A549 (cell line): Measurements from ENCODE around the gene TIMM44. TPM values are rescaled to one million over a fixed set of nuclear protein-coding genes. Genes with fewer than 3 reads are reported as not detected.

ENCODE experiments used
- ATAC-seq, 2 experiments: fragments of 200-7000 bp in 1 of 2; fragments of >200 bp in 1 of 2; cut with Nextera tagmentation in 1 of 2; cut with Tn5 transposase in 1 of 2; 3 replicates each; pipeline versions ENCODE4 v1.8.0 to v1.9.1; 2018 to 2020; ENCODE audit warnings: mild to moderate bottlenecking in 1 of 2, moderate library complexity in 1 of 2
- CTCF ChIA-PET: fragments of 300-600 bp; sonication (Branson Sonifier 250); formaldehyde crosslinking; extraction: SDS; loops from one replicate; lab custom pipeline; 2021; ENCODE audit warnings: antibody characterized with exemption, inconsistent platforms; lab: Yijun Ruan, JAX
- POLR2A ChIA-PET: fragments of 350-600 bp; formaldehyde crosslinking; extraction: SDS; loops from one replicate; lab custom pipeline; 2021; ENCODE audit warnings: antibody characterized with exemption, inconsistent platforms; lab: Yijun Ruan, JAX
- DNase-seq, 2 experiments: peaks; one replicate each; pipeline versions ENCODE4 v3.0.0 to v3.0.0-alpha.2; 2011 to 2016; ENCODE audit warnings: low read depth in 1 of 2, low spot score in 1 of 2
- FAIRE-seq: peaks from 2 replicates; lab custom pipeline; 2011; peaks lifted over from hg19 to GRCh38; lab: Jason Lieb, UNC
- H3K27ac ChIP-seq, 2 experiments: fragments of >200 bp; sonication (Bioruptor Twin); formaldehyde crosslinking; 3 replicates each; pipeline ENCODE4 v1.5.1; 2016 to 2017
- H3K4me1 ChIP-seq: fragments of >200 bp; sonication (Bioruptor Twin); formaldehyde crosslinking; 3 replicates; pipeline ENCODE4 v1.6.1; 2016
- H3K4me2 ChIP-seq: fragments of >200 bp; sonication (Bioruptor Twin); formaldehyde crosslinking; 3 replicates; pipeline ENCODE4 v1.6.1; 2016
- H3K4me3 ChIP-seq: fragments of >200 bp; sonication (Bioruptor Twin); formaldehyde crosslinking; 3 replicates; pipeline ENCODE4 v1.5.1; 2016
- H3K9me3 ChIP-seq: fragments of >200 bp; sonication (Bioruptor Twin); formaldehyde crosslinking; 3 replicates; pipeline ENCODE4 v1.6.1; 2016
- ATOH8 ChIP-seq: fragments of 250-450 bp; sonication (Bioruptor Pico); IDR thresholded peaks from 2 replicates; pipeline ENCODE4 v1.5.0; 2020; ENCODE audit warnings: low read depth, mild to moderate bottlenecking, moderate library complexity
- CBX2 ChIP-seq: fragments of 200-600 bp; sonication (generic); IDR thresholded peaks from 2 replicates; pipeline ENCODE4 v1.6.1; 2016; ENCODE audit warnings: low read depth, mild to moderate bottlenecking, borderline replicate concordance
- CHD4 ChIP-seq: fragments of 200-600 bp; sonication (generic); IDR thresholded peaks from 2 replicates; pipeline ENCODE4 v1.6.1; 2016; ENCODE audit warnings: antibody characterized with exemption, mild to moderate bottlenecking, borderline replicate concordance
- EHF ChIP-seq: fragments of 250-450 bp; sonication (Bioruptor Pico); IDR thresholded peaks from 2 replicates; pipeline ENCODE4 v1.5.0; 2020; ENCODE audit warnings: mild to moderate bottlenecking
- EHMT2 ChIP-seq: fragments of 200-600 bp; sonication (generic); IDR thresholded peaks from 2 replicates; pipeline ENCODE4 v1.6.1; 2016; ENCODE audit warnings: antibody characterized with exemption, low read depth, mild to moderate bottlenecking, moderate library complexity
- ELK1 ChIP-seq: fragments of 150-350 bp; IDR thresholded peaks from 2 replicates; pipeline ENCODE4 v1.6.1; 2014; ENCODE audit warnings: low read depth, mild to moderate bottlenecking, low read length
- EP300 ChIP-seq, 2 experiments: fragments of >200 bp; sonication (Bioruptor Twin); formaldehyde crosslinking; IDR thresholded peaks; 2 replicates in 1 of 2; 3 replicates in 1 of 2; pipeline ENCODE4 v1.6.1; 2016 to 2017
- FOXS1 ChIP-seq: fragments of 250-450 bp; sonication (Bioruptor Pico); IDR thresholded peaks from 2 replicates; pipeline ENCODE4 v1.5.0; 2020; ENCODE audit warnings: mild to moderate bottlenecking, moderate library complexity
- GATA3 ChIP-seq: IDR thresholded peaks from 2 replicates; pipeline ENCODE4 v1.6.1; 2012; ENCODE audit warnings: borderline replicate concordance
- HES2 ChIP-seq: fragments of >200 bp; sonication (Bioruptor Twin); formaldehyde crosslinking; IDR thresholded peaks from 2 replicates; pipeline ENCODE4 v1.6.1; 2016
- HMGXB4 ChIP-seq: fragments of 250-450 bp; sonication (Bioruptor Pico); IDR thresholded peaks from 2 replicates; pipeline ENCODE4 v1.5.0; 2021; ENCODE audit warnings: mild to moderate bottlenecking, moderate library complexity, borderline replicate concordance
- HOXA7 ChIP-seq: fragments of 250-450 bp; sonication (Bioruptor Pico); IDR thresholded peaks from 2 replicates; pipeline ENCODE4 v1.5.0; 2020; ENCODE audit warnings: mild to moderate bottlenecking, moderate library complexity
- JUNB ChIP-seq: fragments of >200 bp; sonication (Bioruptor Twin); formaldehyde crosslinking; IDR thresholded peaks from 2 replicates; pipeline ENCODE4 v1.6.1; 2016
- MAFK ChIP-seq: fragments of 450-650 bp; IDR thresholded peaks from 2 replicates; pipeline ENCODE4 v1.6.1; 2014; ENCODE audit not compliant: partially characterized antibody
- MAX ChIP-seq: IDR thresholded peaks from 2 replicates; pipeline ENCODE4 v1.6.1; 2012
- PBX3 ChIP-seq: IDR thresholded peaks from 2 replicates; pipeline ENCODE4 v1.6.1; 2012
- POLR2A ChIP-seq: IDR thresholded peaks from 2 replicates; pipeline ENCODE4 v1.6.1; 2012; ENCODE audit warnings: mild to moderate bottlenecking, low read length
- POLR2AphosphoS2 ChIP-seq: conservative IDR thresholded peaks from 2 replicates; pipeline ENCODE4 v1.6.1; 2012; ENCODE audit warnings: low read length, improper control_type of control experiment, inconsistent platforms
- RAD21 ChIP-seq, 2 experiments: fragments of >200 bp in 1 of 2; sonication (Bioruptor Twin) in 1 of 2; formaldehyde crosslinking in 1 of 2; IDR thresholded peaks in 1 of 2; conservative IDR thresholded peaks in 1 of 2; 2 replicates in 1 of 2; 3 replicates in 1 of 2; pipeline ENCODE4 v1.6.1; 2012 to 2018; ENCODE audit warnings: inconsistent platforms in 1 of 2
- RARB ChIP-seq: fragments of 250-450 bp; sonication (Bioruptor Pico); IDR thresholded peaks from 2 replicates; pipeline ENCODE4 v1.8.0; 2021; ENCODE audit warnings: mild to moderate bottlenecking, moderate library complexity
- RCOR1 ChIP-seq: fragments of 150-350 bp; IDR thresholded peaks from 2 replicates; pipeline ENCODE4 v1.6.1; 2014; ENCODE audit warnings: antibody characterized with exemption, low read length, low read depth
- RFX5 ChIP-seq: fragments of 450-650 bp; IDR thresholded peaks from 2 replicates; pipeline ENCODE4 v1.7.1; 2014; ENCODE audit warnings: antibody characterized with exemption, mild to moderate bottlenecking, moderate library complexity
- SMC3 ChIP-seq: fragments of >200 bp; sonication (Bioruptor Twin); formaldehyde crosslinking; IDR thresholded peaks from 3 replicates; pipeline ENCODE4 v1.6.1; 2018; ENCODE audit warnings: inconsistent platforms
- TFCP2L1 ChIP-seq: fragments of 250-450 bp; sonication (Bioruptor Pico); IDR thresholded peaks from 2 replicates; pipeline ENCODE4 v1.5.0; 2021; ENCODE audit warnings: mild to moderate bottlenecking
- TP53 ChIP-seq: fragments of 250-450 bp; sonication (Bioruptor Pico); IDR thresholded peaks from 2 replicates; pipeline ENCODE4 v1.5.0; 2021; ENCODE audit warnings: mild to moderate bottlenecking, moderate library complexity
- ZNF302 ChIP-seq: fragments of 250-450 bp; sonication (Bioruptor Pico); IDR thresholded peaks from 2 replicates; pipeline ENCODE4 v1.9.0; 2021; ENCODE audit warnings: inconsistent platforms, mild to moderate bottlenecking, moderate library complexity
- WGBS: methylation state at CpG from one replicate; pipeline ENCODE4 v1.1.6; 2017; ENCODE audit errors: missing lambda C conversion rate; 5-methylcytosine and 5-hydroxymethylcytosine counted together
- polyA plus RNA-seq, 4 experiments: library from polyadenylated mRNA; depleted of rRNA in 3 of 4; stranded (reverse); fragments of >200 nt; fragmentation: RNase III in 1 of 4; extraction: RNeasy Plus Mini Kit Qiagen cat#74134 plus additional on column Dnase treatment in 1 of 4; gene quantifications; 2 replicates in 3 of 4; 3 replicates in 1 of 4; pipeline ENCODE4 v1.2.3, GENCODE V29; 2011 to 2017

Gene TIMM44
- polyA plus RNA-seq, 2 of the 4 experiments (the other 2 are of a cell fraction) = 29.7 to 53.2 TPM

GRCh38 chr19:7943444-7944176, at the start of gene TIMM44 (continued):
- TF ChIP-seq FOXS1 (no peak), TP53 (CRISPR knock-in tag) (no peak), ELK1 (no peak), ATOH8 (CRISPR knock-in tag) (no peak), RARB (CRISPR knock-in tag) (no peak), TFCP2L1 (no peak), HMGXB4 (CRISPR knock-in tag) (no peak), PBX3 (no peak), EHF (CRISPR knock-in tag) (no peak), EP300 (IDR thresholded peaks at IDR 0.05) (no peak), CHD4 (no peak), EHMT2 (no peak), GATA3 (no peak), RCOR1 (no peak), HES2 (no peak), CBX2 (no peak), HOXA7 (CRISPR knock-in tag) (no peak), MAX (peak; percentile 84), ZNF302 (CRISPR knock-in tag) (no peak), SMC3 (no peak), POLR2AphosphoS2 (no peak), MAFK (no peak), JUNB (no peak), RAD21 (conservative IDR thresholded peaks at IDR 0.05 in 1 of 2, IDR thresholded peaks at IDR 0.05 in 1 of 2) (no peak), POLR2A (peak; percentile 88)

GRCh38 chr19:7992575-7992974, 49.1 kb upstream of the TIMM44 start:
- ChIA-PET POLR2A (no interaction called here), CTCF (interaction anchor here (1.6 to 6.8 kb wide), 3 partner anchors 9 to 22 kb away, joined by 5 to 31 read pairs (median 7); no protein-coding TSS in a partner anchor)
- ATAC-seq (no peak), DNase-seq (no peak), FAIRE-seq (no peak)
- TF ChIP-seq RFX5 = no peak
- TF ChIP-seq FOXS1 = no peak
- WGBS = 87% methylated on average over 10 of the region's 10 CpGs
- Histone ChIP-seq H3K4me3 (no peak overlapping the region), H3K9me3 (no peaks in the 10 kb centered on the region), H3K4me1 (peaks cover 25% of the 10 kb centered on the region), H3K4me2 (no peak overlapping the region), H3K27ac (no peak overlapping the region)
